ENCODE data around the gene SPAG5.

DNA sequence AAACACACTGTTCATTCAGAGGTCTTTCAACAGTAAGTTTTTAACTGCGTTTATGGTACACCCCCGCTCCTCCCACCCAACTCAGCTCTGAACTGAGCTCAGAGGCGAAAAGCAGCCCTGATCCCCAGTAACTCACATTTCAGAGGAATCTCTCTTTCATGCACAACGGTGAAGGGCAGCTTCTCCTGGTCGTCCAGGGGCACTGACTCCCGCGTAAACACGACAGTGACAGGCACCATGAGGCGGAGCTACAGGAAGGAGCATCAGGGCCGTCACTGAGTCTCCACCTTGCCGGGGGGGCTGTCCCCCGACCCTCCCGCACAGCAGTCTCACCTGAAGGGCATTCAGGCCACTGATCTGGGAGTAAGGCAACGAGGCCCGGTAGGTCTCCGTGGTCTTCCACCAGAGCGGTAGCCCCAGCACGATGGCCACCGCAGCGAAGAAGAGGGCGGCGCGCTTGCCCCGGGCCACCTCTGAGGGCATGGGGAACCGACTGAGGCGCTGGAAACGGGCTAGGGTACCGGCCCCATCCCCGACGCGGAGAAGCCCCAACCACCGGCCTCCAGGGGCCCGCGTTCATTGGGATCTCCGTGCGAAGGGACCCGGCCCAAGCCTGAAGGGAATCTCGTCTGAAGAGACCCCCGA lies 28.0 kb downstream of the SPAG5 start:
- TF ChIP-seq CTCF (IDR thresholded peaks at IDR 0.05): no peak
- TF ChIP-seq POLR2A (IDR thresholded peaks at IDR 0.05): no peak

Data from heart left ventricle (tissue), 13 donors.